Glutamatergic neuron (in vitro differentiated cells): ENCODE data around the gene R3HDM2. TPM values are rescaled to one million over a fixed set of nuclear protein-coding genes. Genes with fewer than 3 reads are reported as not detected.

Experiments
- DNase-seq: peaks from one replicate; pipeline ENCODE4 v3.0.0; 2022
- H3K27ac Mint-ChIP-seq: one replicate; pipeline ENCODE4 v1.8.0; 2020; ENCODE audit warnings: mild to moderate bottlenecking, mixed read lengths, inconsistent platforms; ENCODE audit not compliant: unreplicated experiment
- H3K27me3 Mint-ChIP-seq: one replicate; pipeline ENCODE4 v1.8.0; 2020; ENCODE audit warnings: mild to moderate bottlenecking, moderate library complexity, mixed read lengths, inconsistent platforms; ENCODE audit not compliant: unreplicated experiment
- H3K36me3 Mint-ChIP-seq: one replicate; pipeline ENCODE4 v1.8.0; 2020; ENCODE audit warnings: mild to moderate bottlenecking, mixed read lengths, inconsistent platforms; ENCODE audit not compliant: unreplicated experiment
- H3K4me1 Mint-ChIP-seq: one replicate; pipeline ENCODE4 v1.8.0; 2020; ENCODE audit warnings: mild to moderate bottlenecking, low read depth, mixed read lengths, inconsistent platforms; ENCODE audit not compliant: unreplicated experiment
- H3K4me3 Mint-ChIP-seq: one replicate; pipeline ENCODE4 v1.8.0; 2020; ENCODE audit warnings: mild to moderate bottlenecking, mixed read lengths, inconsistent platforms; ENCODE audit not compliant: unreplicated experiment
- H3K9me3 Mint-ChIP-seq: one replicate; pipeline ENCODE4 v1.8.0; 2020; ENCODE audit warnings: mild to moderate bottlenecking, moderate library complexity, mixed read lengths, inconsistent platforms; ENCODE audit not compliant: unreplicated experiment
- total RNA-seq: library from RNA; stranded (reverse); fragmentation: NEBNext Ultra II Directional; extraction: Animal tissue kit (Norgen Biotek cat#: 25700); gene quantifications from one replicate; pipeline ENCODE4 v1.2.1, GENCODE V29; 2021; ENCODE audit not compliant: unreplicated experiment
- TF ChIP-seq, protein P1 (sequence below): fragments of 200-600 bp; sonication (generic); IDR thresholded peaks from one replicate; pipeline ENCODE4 v1.5.0; 2021; ENCODE audit not compliant: partially characterized antibody, unreplicated experiment

Gene R3HDM2
- total RNA-seq, 1 donor from 2014 or later = 106 TPM

GRCh38 chr12:57214398-57214781, 216.5 kb downstream of the R3HDM2 start:
- H3K27me3 Mint-ChIP-seq = peaks cover 39% of the 10 kb centered on the region
- TF ChIP-seq, protein P1, sequence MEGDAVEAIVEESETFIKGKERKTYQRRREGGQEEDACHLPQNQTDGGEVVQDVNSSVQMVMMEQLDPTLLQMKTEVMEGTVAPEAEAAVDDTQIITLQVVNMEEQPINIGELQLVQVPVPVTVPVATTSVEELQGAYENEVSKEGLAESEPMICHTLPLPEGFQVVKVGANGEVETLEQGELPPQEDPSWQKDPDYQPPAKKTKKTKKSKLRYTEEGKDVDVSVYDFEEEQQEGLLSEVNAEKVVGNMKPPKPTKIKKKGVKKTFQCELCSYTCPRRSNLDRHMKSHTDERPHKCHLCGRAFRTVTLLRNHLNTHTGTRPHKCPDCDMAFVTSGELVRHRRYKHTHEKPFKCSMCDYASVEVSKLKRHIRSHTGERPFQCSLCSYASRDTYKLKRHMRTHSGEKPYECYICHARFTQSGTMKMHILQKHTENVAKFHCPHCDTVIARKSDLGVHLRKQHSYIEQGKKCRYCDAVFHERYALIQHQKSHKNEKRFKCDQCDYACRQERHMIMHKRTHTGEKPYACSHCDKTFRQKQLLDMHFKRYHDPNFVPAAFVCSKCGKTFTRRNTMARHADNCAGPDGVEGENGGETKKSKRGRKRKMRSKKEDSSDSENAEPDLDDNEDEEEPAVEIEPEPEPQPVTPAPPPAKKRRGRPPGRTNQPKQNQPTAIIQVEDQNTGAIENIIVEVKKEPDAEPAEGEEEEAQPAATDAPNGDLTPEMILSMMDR = peak; percentile 69
- no peaks in the 10 kb centered on the region for H3K36me3 Mint-ChIP-seq
- H3K4me3 Mint-ChIP-seq = peak overlapping the region; percentile 70
- peak; percentile 79 for DNase-seq
- no peak overlapping the region for H3K27ac Mint-ChIP-seq
- H3K4me1 Mint-ChIP-seq = peaks cover 36% of the 10 kb centered on the region
- peaks cover 30% of the 10 kb centered on the region for H3K9me3 Mint-ChIP-seq

GRCh38 chr12:57213763-57214397, 217.0 kb downstream of the R3HDM2 start:
- Mint-ChIP-seq H3K27me3 (peaks cover 43% of the 10 kb centered on the region), H3K27ac (peak overlapping the region; percentile 8), H3K36me3 (no peaks in the 10 kb centered on the region), H3K4me1 (peaks cover 31% of the 10 kb centered on the region), H3K9me3 (peaks cover 28% of the 10 kb centered on the region), H3K4me3 (peak overlapping the region; percentile 70)
- TF ChIP-seq, protein P1 = no peak
- DNase-seq = no peak

- H3K4me3 Mint-ChIP-seq = peak overlapping the region; percentile 70
- no peaks in the 10 kb centered on the region for H3K36me3 Mint-ChIP-seq
- peaks cover 25% of the 10 kb centered on the region for H3K4me1 Mint-ChIP-seq
- TF ChIP-seq, protein P1 = peak; percentile 86
- peaks cover 39% of the 10 kb centered on the region for H3K27me3 Mint-ChIP-seq
- peaks cover 24% of the 10 kb centered on the region for H3K9me3 Mint-ChIP-seq
- peak overlapping the region; percentile 8 for H3K27ac Mint-ChIP-seq
- DNase-seq = peak; percentile 91
Measured at GRCh38 chr12:57213058-57213715, 217.7 kb downstream of the R3HDM2 start.

DNA sequence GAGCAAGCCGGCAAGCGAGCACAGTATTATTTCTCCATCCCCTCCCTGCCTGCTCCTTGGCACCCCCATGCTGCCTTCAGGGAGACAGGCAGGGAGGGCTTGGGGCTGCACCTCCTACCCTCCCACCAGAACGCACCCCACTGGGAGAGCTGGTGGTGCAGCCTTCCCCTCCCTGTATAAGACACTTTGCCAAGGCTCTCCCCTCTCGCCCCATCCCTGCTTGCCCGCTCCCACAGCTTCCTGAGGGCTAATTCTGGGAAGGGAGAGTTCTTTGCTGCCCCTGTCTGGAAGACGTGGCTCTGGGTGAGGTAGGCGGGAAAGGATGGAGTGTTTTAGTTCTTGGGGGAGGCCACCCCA, 218.2 kb downstream of the R3HDM2 start:
- no peak overlapping the region for H3K4me3 Mint-ChIP-seq
- no peak for DNase-seq
- no peaks in the 10 kb centered on the region for H3K36me3 Mint-ChIP-seq
- H3K27ac Mint-ChIP-seq = no peak overlapping the region
- peaks cover 35% of the 10 kb centered on the region for H3K27me3 Mint-ChIP-seq
- peaks cover 23% of the 10 kb centered on the region for H3K9me3 Mint-ChIP-seq
- TF ChIP-seq, protein P1 = no peak
- H3K4me1 Mint-ChIP-seq = peaks cover 25% of the 10 kb centered on the region
